Effector memory CD4-positive, alpha-beta T cell (primary cell): Measurements from ENCODE around the gene CPSF4.
A peak's percentile ranks its signal among the peaks of the same experiment; 100 is the strongest.

Experiments used
- DNase-seq, 3 donors: peaks; one replicate each; pipeline ENCODE4 v3.0.0-alpha.2; 2020
- H3K27ac ChIP-seq: 2 replicates; pipeline ENCODE4 v1.7.0; 2013; ENCODE audit warnings: mild to moderate bottlenecking, low read length, moderate library complexity; ENCODE audit not compliant: insufficient read depth, poor library complexity, severe bottlenecking
- H3K27me3 ChIP-seq: replicated peaks from 2 replicates; pipeline ENCODE4 v1.7.0; 2013; ENCODE audit warnings: mild to moderate bottlenecking, low read length; ENCODE audit not compliant: insufficient read depth, control insufficient read depth, poor library complexity, severe bottlenecking
- H3K36me3 ChIP-seq: 2 replicates; pipeline ENCODE4 v1.7.0; 2013; ENCODE audit warnings: mild to moderate bottlenecking, low read length, moderate library complexity; ENCODE audit not compliant: control insufficient read depth, insufficient read depth
- H3K4me1 ChIP-seq: 2 replicates; pipeline ENCODE4 v1.7.0; 2013; ENCODE audit warnings: low read length, mild to moderate bottlenecking; ENCODE audit not compliant: control insufficient read depth, insufficient read depth, poor library complexity, severe bottlenecking
- H3K4me3 ChIP-seq: 2 replicates; pipeline ENCODE4 v1.7.0; 2013; ENCODE audit warnings: low read length, low read depth, mild to moderate bottlenecking; ENCODE audit not compliant: insufficient read depth, poor library complexity, severe bottlenecking
- H3K9me3 ChIP-seq: 2 replicates; pipeline ENCODE4 v1.7.0; 2013; ENCODE audit warnings: mild to moderate bottlenecking, low read length, moderate library complexity; ENCODE audit not compliant: control insufficient read depth

Gene CPSF4

DNA sequence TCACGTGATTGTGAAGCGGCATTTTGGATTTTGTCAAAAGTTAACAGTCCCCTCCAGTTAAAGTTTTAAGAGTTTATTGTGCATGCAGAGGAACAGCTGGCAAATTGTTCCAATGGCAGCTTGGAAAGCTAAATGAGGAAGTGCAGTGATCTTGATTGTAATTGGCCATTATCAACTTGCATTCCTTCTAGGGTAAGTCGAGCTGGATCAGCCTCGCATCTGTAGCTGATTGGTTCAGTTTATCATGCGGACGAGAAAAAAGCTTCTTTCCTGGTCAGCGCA is 34.5 kb downstream of the CPSF4 start:
- DNase-seq = no peak
- Histone ChIP-seq H3K9me3 (no peaks in the 10 kb centered on the region), H3K4me1 (peaks cover 3% of the 10 kb centered on the region), H3K4me3 (peak overlapping the region; percentile 84), H3K27ac (peak overlapping the region; percentile 73), H3K36me3 (no peaks in the 10 kb centered on the region), H3K27me3 (no peaks in the 10 kb centered on the region)

- H3K4me1 ChIP-seq = peaks cover 14% of the 10 kb centered on the region
- no peaks in the 10 kb centered on the region for H3K27me3 ChIP-seq
- H3K36me3 ChIP-seq = no peaks in the 10 kb centered on the region
- no peak overlapping the region for H3K4me3 ChIP-seq
- no peak overlapping the region for H3K27ac ChIP-seq
- no peak for DNase-seq
- no peaks in the 10 kb centered on the region for H3K9me3 ChIP-seq
These were observed 37.4 kb downstream of the CPSF4 start for GRCh38 chr7:99476107-99476506.

DNA sequence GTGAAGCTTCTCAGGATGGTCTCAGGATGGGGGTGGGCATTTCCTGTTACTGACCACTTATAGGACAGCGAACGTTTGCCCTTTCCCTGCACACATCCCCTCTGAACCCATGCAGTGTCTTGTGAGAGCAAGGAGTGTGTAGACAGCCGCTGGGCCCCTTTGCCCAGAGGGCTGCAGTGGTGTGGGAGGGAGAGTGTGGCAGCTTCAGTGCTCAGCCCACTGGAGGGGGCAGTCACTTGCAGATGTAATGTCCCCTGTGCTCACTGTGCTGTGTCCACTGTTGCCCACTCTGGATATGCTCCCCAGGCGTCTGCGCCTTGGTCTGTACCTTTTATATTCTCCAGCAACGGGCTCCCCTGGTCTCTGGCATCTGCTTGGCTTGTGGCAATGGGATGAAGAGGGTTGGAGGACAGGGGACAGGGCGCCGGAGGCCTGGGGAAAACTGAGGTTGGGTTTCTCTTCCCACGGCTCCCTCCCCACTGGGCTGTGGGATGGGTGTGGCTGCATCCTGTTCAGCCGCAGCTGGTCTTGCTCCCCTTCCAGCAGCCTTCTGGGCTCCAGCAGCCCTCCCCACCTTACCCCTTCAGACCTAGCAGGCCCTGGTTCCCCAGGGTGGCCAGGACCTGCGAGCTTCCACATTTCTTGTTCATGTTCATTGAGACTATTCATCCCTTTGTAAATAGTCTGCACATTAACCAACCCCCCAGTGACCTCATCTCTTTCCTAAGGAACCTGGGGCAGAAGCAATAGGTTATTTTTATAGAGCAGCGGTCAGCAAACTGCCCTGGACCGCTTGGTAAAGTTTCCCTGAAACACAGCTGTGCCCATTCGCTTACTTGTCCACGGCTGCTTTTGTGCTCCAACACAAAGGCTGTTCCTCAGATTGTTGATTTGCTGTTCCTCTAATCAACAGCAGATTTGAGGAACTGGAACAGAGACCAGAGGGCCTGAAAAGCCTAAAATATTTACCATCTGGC is 40.0 kb downstream of the CPSF4 start:
- Histone ChIP-seq H3K27ac (no peak overlapping the region), H3K27me3 (no peaks in the 10 kb centered on the region), H3K4me3 (no peak overlapping the region), H3K9me3 (no peaks in the 10 kb centered on the region), H3K36me3 (no peaks in the 10 kb centered on the region), H3K4me1 (peaks cover 14% of the 10 kb centered on the region)
- no peak for DNase-seq

DNA sequence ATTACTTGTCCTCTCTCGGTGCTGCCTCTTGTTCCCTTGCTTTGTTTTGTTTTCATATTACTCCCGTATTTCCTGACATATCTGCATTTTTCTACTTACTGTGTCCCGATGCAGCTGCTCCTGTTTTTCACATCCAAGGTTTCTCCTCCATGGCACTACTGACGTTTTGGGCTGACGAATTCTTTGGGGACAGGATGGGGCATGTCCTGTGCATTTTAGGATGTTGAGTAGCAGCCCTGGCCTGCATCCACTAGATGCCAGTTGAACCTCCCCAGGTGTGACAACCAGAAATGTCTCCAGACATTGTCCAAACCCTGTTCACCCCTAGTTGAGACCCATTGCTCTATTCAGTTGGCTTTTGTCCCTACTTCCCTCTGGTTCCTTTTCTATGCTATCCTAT is 46.4 kb downstream of the CPSF4 start:
- Histone ChIP-seq H3K36me3 (no peaks in the 10 kb centered on the region), H3K9me3 (no peaks in the 10 kb centered on the region), H3K4me1 (no peaks in the 10 kb centered on the region), H3K27ac (no peak overlapping the region), H3K27me3 (no peaks in the 10 kb centered on the region), H3K4me3 (no peak overlapping the region)
- DNase-seq = no peak

DNA sequence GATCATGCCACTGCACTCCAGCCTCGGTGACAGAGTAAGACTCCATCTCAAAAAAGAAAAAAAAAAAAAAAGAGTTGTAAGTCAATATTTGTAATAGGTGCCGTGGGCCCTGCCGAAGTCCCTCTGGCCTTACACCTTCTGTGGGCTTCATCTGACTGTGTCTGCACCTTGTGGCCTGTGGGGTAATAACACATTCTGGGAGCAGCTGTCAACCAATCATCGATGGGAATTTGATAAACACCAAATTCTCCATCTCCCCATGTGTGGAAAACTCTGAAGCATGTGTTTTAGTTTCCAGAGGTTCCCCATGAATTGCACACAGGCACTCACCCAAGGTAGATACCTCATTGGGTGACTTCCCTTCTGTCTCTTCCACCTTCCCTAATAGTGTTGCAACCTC is 50.5 kb downstream of the CPSF4 start:
- peaks cover 16% of the 10 kb centered on the region for H3K36me3 ChIP-seq
- no peak for DNase-seq
- no peaks in the 10 kb centered on the region for H3K27me3 ChIP-seq
- H3K9me3 ChIP-seq = peaks cover 12% of the 10 kb centered on the region
- no peak overlapping the region for H3K27ac ChIP-seq
- no peaks in the 10 kb centered on the region for H3K4me1 ChIP-seq
- H3K4me3 ChIP-seq = no peak overlapping the region

GRCh38 chr7:99490878-99491277 is 52.1 kb downstream of the CPSF4 start:
- Histone ChIP-seq H3K4me1 (no peaks in the 10 kb centered on the region), H3K9me3 (peaks cover 13% of the 10 kb centered on the region), H3K36me3 (peaks cover 33% of the 10 kb centered on the region), H3K27me3 (no peaks in the 10 kb centered on the region), H3K4me3 (no peak overlapping the region), H3K27ac (no peak overlapping the region)
- DNase-seq = no peak

DNA sequence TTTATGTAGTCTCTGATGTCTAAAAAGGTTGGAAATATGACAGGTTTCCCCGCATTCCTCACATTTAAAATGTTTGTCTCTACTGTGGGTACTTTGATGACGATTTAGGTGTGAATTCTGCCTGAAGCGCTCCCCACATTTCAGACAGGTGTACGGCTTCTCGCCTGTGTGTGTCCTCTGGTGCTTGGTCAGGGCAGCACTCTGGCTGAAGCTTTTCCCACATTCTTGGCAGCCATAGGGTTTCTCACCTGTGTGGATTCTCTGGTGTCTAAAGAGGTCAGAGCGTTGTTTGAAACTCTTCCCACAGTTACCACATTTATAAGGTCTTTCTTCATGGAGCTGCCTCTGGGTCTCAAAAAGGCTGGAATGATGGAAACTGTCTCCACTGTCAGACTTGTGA is 55.1 kb downstream of the CPSF4 start:
- no peak overlapping the region for H3K4me3 ChIP-seq

DNA sequence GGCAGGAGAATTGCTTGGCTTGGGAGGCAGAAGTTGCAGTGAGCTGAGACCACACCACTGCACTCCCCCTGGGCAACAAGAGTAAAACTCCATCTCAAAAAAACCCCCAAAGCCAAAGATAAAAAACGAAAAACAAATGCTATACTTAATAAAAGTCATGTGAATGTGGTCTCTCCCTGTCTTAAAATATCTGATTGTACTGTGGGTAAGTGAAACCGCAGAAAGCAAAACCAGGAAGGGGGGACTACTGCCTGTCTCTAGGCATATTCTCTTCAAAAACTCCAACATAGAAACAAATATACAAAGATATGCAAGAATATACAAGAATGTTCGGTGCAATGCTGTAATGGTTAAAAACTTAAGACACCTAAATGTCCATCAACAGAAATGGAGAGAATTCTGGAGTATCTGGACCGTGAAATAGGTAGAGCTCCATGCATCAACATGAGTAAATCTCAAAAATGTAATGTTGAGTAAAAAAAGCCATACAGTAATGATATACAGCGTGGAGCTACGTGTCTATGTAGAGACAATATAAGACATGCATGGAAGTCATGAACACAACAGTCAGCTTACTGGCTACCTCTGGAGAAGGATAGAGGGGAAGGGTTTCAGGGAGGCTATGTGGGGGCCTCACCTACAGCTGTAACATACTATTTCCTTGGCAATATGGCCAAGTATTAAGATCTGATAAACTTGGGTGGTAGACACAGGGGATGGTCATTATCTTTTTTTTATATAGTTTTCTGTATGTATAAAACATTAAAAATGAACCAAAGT is 59.2 kb downstream of the CPSF4 start:
- DNase-seq = no peak
- peaks cover 27% of the 10 kb centered on the region for H3K4me1 ChIP-seq
- peak overlapping the region; percentile 95 for H3K27ac ChIP-seq
- H3K9me3 ChIP-seq = peaks cover 13% of the 10 kb centered on the region
- peaks cover 47% of the 10 kb centered on the region for H3K36me3 ChIP-seq
- H3K4me3 ChIP-seq = peak overlapping the region; percentile 93
- no peaks in the 10 kb centered on the region for H3K27me3 ChIP-seq

More for the DNA sequence above, 55.1 kb downstream of the CPSF4 start:
- H3K36me3 ChIP-seq = peaks cover 51% of the 10 kb centered on the region
- no peaks in the 10 kb centered on the region for H3K27me3 ChIP-seq
- H3K4me1 ChIP-seq = peaks cover 17% of the 10 kb centered on the region
- no peak overlapping the region for H3K27ac ChIP-seq
- no peak for DNase-seq
- H3K9me3 ChIP-seq = peaks cover 13% of the 10 kb centered on the region

DNA sequence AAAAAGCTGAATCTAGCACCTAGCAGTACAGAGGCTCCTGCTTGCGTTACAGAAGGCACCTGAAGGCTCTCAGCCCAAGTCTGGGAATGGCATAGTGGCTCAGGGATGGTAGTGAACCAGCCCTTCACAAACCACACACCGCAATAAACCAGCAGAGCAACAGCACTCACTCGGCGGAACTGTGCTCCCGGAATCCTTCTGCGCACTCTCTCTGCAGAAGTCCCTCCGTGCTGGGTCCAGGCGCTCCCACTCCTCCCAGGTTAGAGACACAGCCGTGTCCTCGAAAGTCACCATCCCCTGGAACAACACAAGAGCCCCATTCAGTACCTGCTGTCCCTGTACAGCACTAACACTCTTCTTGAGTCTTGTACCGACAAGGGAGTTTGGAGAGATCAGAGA is 59.8 kb downstream of the CPSF4 start:
- Histone ChIP-seq H3K36me3 (peaks cover 41% of the 10 kb centered on the region), H3K9me3 (peaks cover 8% of the 10 kb centered on the region), H3K27me3 (no peaks in the 10 kb centered on the region), H3K4me1 (peaks cover 27% of the 10 kb centered on the region), H3K4me3 (peak overlapping the region; percentile 93), H3K27ac (peak overlapping the region; percentile 95)
- no peak for DNase-seq

GRCh38 chr7:99499371-99499720 is 60.6 kb downstream of the CPSF4 start:
- H3K9me3 ChIP-seq = no peaks in the 10 kb centered on the region

More at GRCh38 chr7:99499371-99499720, 60.6 kb downstream of the CPSF4 start:
- H3K4me1 ChIP-seq = peaks cover 29% of the 10 kb centered on the region
- H3K36me3 ChIP-seq = peaks cover 33% of the 10 kb centered on the region
- H3K27me3 ChIP-seq = no peaks in the 10 kb centered on the region
- H3K4me3 ChIP-seq = peak overlapping the region; percentile 93
- peak overlapping the region; percentile 95 for H3K27ac ChIP-seq
- DNase-seq = no peak
